Rectal smooth muscle tissue (tissue), 1 donor: Measurements from ENCODE around the gene MACROD2.
"Not testable (repeated sequence)": the region's sequence is repeated elsewhere in the genome, so short reads cannot be mapped to it uniquely, and the experiment has no call there.

Experiments used
- H3K27ac ChIP-seq: one replicate; pipeline ENCODE4 v1.7.0; 2013; ENCODE audit warnings: low read depth, low read length, inconsistent platforms
- H3K27me3 ChIP-seq: one replicate; pipeline ENCODE4 v1.7.0; 2013; ENCODE audit warnings: low read length; ENCODE audit not compliant: control insufficient read depth, insufficient read depth
- H3K36me3 ChIP-seq: one replicate; pipeline ENCODE4 v1.7.0; 2013; ENCODE audit warnings: low read length; ENCODE audit not compliant: control insufficient read depth, insufficient read depth
- H3K4me1 ChIP-seq: one replicate; pipeline ENCODE4 v1.7.0; 2013; ENCODE audit warnings: low read length; ENCODE audit not compliant: control insufficient read depth, insufficient read depth
- H3K4me3 ChIP-seq: one replicate; pipeline ENCODE4 v1.7.0; 2013; ENCODE audit warnings: low read length
- H3K9ac ChIP-seq: one replicate; pipeline ENCODE4 v1.7.0; 2013; ENCODE audit warnings: low read length

The MACROD2 gene

DNA sequence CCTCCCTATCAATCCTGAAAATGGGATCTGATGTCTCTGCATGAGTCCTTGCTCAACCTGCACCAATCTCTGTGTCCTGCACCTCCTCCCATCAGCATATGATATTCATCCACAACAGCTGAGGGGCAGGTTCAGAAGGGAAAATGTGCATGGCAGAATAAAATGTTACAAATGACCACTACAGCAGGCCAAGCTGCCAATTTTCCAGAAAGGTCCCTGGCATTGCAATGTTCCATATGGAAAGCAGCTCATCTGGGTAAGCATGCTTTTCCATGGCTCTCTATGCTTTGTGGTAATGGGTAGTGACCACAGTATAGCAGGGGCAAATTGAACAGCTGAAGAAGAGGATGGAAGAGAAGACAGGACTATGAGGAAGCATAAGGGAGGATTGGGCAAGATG lies 1183.3 kb downstream of the MACROD2 start:
- no peak overlapping the region for H3K9ac ChIP-seq
- H3K27ac ChIP-seq = no peak overlapping the region
- no peaks in the 10 kb centered on the region for H3K27me3 ChIP-seq
- no peaks in the 10 kb centered on the region for H3K36me3 ChIP-seq
- H3K4me1 ChIP-seq = no peaks in the 10 kb centered on the region
- no peak overlapping the region for H3K4me3 ChIP-seq

DNA sequence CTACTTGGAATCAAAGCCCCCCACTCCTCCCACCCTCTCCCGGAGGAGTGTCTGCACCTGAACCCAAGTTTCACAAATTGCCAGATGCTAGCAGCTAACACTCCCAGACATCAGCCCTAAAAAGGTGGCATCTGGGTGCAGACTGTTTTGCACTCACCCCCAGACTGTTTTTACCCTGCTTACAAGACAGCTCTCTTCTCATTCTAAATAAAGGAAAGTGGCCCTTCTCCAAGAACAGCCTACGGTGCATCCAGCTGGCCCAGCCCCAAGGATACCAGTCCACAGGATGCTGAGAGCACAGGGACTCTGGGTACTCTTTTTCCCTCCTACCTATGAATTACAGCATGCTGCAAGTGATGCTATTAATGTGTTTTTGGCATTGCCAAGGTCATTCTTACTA lies 1184.1 kb downstream of the MACROD2 start:
- no peak overlapping the region for H3K27ac ChIP-seq
- H3K4me3 ChIP-seq = no peak overlapping the region
- H3K9ac ChIP-seq = no peak overlapping the region
- H3K36me3 ChIP-seq = no peaks in the 10 kb centered on the region
- H3K4me1 ChIP-seq = no peaks in the 10 kb centered on the region
- no peaks in the 10 kb centered on the region for H3K27me3 ChIP-seq

DNA sequence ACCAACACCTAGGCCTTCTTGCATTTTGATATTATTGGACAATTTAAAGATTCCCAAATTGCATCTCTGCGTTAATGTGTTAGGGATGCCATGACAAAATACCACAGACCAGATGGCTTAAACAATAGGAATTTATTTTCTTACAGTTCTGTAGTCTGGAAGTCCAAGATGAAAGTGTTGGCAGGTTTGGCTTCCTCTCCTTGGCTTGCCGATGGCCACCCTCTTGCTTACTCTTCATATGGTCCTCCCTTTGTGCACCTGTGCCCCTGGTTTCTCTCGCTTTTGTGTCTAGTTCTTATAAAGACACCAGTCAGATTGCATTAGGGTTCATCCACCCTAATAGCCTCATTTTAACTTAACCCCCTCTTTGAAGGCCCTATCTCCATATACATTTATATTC lies 1184.5 kb downstream of the MACROD2 start:
- Histone ChIP-seq H3K27me3 (no peaks in the 10 kb centered on the region), H3K27ac (peak overlapping the region; percentile 24), H3K36me3 (no peaks in the 10 kb centered on the region), H3K9ac (no peak overlapping the region), H3K4me3 (no peak overlapping the region), H3K4me1 (no peaks in the 10 kb centered on the region)

DNA sequence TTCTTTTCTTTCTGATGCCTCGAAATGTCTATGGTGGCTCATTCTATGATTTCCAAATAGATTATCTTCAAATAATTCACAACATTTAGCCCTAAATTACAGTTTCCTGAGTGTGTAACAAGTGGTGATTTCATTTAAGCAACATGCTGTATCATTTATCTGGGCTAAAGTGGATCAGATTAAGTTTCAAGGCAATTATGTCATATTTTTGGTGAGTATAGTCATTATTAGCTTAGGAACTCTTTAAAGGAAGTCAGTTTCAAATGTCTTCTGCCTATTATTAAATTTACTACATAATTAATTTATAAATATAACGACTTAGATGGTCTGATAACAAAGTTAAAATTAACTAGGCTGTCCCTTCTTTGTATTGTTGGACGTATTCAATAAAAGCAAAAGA lies 1190.0 kb downstream of the MACROD2 start:
- Histone ChIP-seq H3K36me3 (no peaks in the 10 kb centered on the region), H3K27me3 (no peaks in the 10 kb centered on the region), H3K4me3 (no peak overlapping the region), H3K4me1 (no peaks in the 10 kb centered on the region), H3K9ac (no peak overlapping the region), H3K27ac (no peak overlapping the region)

DNA sequence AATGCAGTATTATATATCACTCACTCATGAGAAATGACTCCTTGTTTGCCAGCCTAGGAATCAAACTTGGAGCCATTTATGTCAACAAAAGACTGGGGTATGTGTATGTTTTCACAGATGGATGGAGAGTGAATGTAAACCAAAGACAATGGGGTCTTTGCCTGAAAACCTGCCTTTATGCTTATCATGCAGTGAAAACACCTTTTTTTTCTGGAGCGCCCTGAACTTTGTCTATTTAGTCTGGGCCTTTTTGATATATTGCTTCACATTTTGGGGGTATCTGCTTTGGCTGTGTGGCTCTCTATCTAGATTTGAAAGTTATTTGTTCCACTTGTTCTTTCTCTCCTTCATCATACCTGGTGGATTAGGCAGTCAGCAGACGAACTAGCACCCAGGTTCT lies 1190.6 kb downstream of the MACROD2 start:
- H3K4me1 ChIP-seq = no peaks in the 10 kb centered on the region
- no peak overlapping the region for H3K27ac ChIP-seq
- no peak overlapping the region for H3K4me3 ChIP-seq
- no peaks in the 10 kb centered on the region for H3K27me3 ChIP-seq
- no peaks in the 10 kb centered on the region for H3K36me3 ChIP-seq
- no peak overlapping the region for H3K9ac ChIP-seq

DNA sequence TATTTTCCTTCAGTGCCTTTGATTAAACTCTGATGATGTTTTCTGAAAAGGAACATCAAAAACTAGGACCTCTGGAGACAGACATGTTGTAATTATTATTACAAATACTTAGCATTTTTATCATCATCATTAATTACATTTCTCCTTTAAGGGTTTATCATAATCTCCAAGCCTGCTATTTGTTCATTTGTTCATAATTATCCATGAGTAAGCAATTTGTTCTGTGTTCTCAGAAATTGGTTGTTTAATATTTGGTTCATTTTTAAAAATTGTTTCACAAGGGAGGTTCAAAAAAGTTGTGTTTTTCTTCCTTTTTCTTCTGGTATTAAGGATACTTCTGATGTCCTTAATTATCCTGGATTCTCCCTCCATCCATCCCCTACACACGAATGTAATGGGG lies 1192.3 kb downstream of the MACROD2 start:
- Histone ChIP-seq H3K27me3 (no peaks in the 10 kb centered on the region), H3K9ac (no peak overlapping the region), H3K4me3 (no peak overlapping the region), H3K36me3 (no peaks in the 10 kb centered on the region), H3K27ac (no peak overlapping the region), H3K4me1 (no peaks in the 10 kb centered on the region)

DNA sequence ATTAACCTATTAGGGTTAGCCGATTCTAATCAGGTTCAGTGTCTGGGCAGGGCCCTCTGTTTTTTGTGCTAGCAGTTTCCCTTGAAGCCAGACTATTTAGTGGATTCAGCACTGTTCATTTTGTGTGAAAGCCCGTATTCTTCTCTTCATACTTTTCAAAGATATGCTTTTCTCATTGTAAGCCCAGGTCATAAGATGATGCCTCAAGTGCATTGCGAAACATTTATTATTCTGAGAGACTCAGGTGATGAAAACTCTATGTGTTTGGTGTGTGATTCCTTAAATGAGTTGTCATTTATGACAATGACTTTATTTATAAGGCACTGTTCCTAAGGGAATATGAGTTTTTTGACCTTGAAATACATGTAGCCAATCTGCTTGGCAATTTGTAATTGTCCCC lies 1193.1 kb downstream of the MACROD2 start:
- Histone ChIP-seq H3K9ac (no peak overlapping the region), H3K27ac (no peak overlapping the region), H3K36me3 (no peaks in the 10 kb centered on the region), H3K4me3 (no peak overlapping the region), H3K4me1 (no peaks in the 10 kb centered on the region), H3K27me3 (no peaks in the 10 kb centered on the region)

DNA sequence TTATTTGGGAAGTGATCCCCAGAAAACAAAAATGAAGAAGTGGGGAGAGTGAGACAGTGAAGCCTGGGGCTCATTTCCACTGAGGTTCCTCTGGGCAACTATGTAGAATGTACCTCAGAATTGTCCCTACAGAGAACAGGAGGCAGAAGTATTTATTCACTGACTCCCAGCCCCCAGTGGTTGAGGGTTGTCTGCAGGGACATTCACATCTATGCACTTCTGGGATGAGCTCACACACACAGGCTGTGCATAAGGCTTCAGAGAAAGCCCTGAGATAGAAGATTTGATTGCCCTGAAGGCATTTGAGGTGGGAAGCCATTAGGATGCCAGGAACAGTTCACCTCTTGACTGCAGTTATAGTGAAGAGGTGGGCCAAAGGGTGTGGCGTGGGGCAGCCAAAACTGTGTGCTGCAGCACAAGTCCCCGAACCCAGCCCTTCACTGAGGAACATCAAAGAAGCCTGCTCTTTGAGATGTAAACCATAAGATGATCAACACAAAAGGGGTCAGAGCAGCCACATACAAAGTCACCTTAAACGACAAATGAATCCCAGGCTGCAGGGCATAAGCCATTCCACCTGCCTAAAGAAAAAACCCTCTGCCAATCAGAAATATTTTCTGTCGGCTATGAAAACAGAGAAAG lies 1195.9 kb downstream of the MACROD2 start:
- no peak overlapping the region for H3K9ac ChIP-seq
- H3K4me3 ChIP-seq = no peak overlapping the region
- no peaks in the 10 kb centered on the region for H3K27me3 ChIP-seq
- no peaks in the 10 kb centered on the region for H3K36me3 ChIP-seq
- no peak overlapping the region for H3K27ac ChIP-seq
- H3K4me1 ChIP-seq = no peaks in the 10 kb centered on the region

DNA sequence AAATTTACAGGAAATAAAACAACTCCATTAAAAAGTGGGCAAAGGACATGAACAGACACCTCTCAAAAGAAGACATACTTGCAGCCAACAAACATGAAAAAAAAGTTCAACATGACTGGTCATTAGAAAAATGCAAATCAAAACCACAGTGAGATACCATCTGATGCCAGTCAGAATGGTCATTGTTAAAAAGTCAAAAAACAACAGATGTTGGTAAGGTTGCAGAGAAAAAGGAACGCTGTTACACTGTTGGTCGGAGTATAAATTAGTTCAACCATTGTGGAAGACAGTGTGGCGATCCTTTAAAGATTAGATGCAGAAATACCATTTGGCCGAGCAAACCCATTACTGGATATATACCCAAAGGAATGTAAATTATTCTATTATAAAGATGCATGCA lies 1200.1 kb downstream of the MACROD2 start:
- H3K27ac ChIP-seq = no peak overlapping the region
- no peak overlapping the region for H3K4me3 ChIP-seq
- no peaks in the 10 kb centered on the region for H3K4me1 ChIP-seq
- no peaks in the 10 kb centered on the region for H3K36me3 ChIP-seq
- no peaks in the 10 kb centered on the region for H3K27me3 ChIP-seq
- no peak overlapping the region for H3K9ac ChIP-seq

DNA sequence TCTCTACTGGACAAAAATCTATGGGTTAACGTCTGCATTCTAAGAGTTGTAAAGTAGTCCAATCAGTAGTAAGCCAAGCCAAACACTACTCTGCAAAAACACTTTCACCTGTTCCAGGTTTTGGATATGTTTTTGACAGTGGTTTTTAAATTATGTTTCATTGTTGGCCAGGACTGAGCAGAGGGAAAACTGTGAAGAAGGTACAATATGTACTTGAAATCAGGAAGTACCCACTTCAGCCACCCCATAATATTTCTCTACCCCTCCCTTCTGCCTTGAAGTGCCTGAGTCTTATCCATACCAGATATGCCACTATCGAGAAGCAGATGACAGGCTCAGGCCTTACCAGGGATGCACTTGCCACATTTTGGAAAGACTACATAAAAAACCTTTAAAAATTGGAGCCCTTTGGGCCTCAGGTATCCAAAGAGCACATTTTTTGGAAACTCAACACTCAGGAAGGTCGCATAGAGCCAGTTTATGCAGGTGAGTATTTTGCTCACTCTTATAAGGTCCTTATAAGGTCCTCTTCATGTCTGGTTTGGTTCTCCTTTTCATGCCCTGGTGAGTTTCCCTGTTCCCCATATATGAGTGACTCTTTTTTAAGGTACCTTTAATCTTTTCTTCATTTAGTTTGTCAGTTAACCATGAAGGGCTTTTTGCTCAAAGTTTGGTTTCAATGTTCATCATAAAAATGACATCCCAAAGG lies 1201.4 kb downstream of the MACROD2 start:
- Histone ChIP-seq H3K4me1 (no peaks in the 10 kb centered on the region), H3K9ac (no peak overlapping the region), H3K36me3 (no peaks in the 10 kb centered on the region), H3K27ac (no peak overlapping the region), H3K4me3 (no peak overlapping the region), H3K27me3 (no peaks in the 10 kb centered on the region)

DNA sequence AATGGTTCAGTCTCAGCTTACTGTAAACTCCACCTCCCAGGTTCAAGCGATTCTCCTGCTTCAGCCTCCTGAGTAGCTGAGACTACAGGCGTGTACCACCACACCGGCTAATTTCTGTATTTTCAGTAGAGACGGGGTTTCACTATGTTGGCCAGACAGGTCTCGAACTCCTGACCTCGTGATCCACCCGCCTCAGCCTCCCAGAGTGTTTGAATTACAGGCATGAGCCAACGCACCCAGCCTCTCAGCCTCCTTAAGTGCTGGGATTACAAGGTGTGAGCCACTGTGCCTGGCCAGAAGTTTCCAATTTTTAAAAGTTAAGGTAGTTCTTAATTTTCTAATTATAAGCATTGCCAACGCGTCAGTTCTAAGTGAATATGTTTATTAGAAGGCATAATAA lies 1202.7 kb downstream of the MACROD2 start:
- not testable (repeated sequence) for H3K27ac ChIP-seq, H3K36me3 ChIP-seq, H3K4me1 ChIP-seq, H3K4me3 ChIP-seq, H3K27me3 ChIP-seq, H3K9ac ChIP-seq

DNA sequence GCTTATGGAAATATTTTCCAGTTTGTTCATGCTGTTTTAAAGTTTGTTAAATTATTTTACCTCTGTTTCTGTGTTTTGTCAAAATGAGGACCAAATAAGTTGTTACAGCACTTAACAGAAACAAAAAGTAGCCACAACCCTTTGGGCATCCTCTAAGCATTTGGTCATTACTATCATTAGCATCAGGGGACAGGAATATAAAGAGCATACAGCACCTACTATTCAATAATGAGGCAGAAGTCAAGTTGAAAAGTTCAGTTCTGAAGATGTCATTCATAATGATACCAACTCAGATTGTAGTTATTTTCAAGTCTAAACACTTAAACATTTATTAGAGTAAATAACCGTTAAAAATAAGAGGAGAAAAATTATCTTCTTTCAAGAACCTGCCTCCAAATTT lies 1204.4 kb downstream of the MACROD2 start:
- no peak overlapping the region for H3K4me3 ChIP-seq
- H3K27ac ChIP-seq = no peak overlapping the region
- H3K36me3 ChIP-seq = no peaks in the 10 kb centered on the region

DNA sequence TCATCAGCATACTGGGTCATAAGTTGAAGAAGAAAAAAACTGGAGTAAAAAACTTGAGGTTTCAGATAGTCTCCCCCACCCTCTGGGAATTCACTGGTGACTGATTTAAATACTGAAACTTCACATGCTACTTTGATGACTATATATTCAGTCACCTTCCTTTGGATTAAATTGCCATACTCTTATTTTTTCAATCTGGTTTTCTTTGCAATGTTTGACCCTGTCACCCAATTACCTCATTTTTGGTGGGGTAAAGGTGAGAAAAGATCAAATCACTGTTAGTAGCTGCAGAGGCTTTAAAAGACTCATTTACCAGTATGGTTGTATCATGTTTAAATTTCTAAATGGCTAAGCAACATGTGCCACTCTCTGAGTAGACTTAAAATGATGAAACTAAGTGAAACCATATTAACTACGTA lies 1204.8 kb downstream of the MACROD2 start:
- Histone ChIP-seq H3K36me3 (no peaks in the 10 kb centered on the region), H3K27ac (no peak overlapping the region), H3K27me3 (no peaks in the 10 kb centered on the region), H3K4me1 (no peaks in the 10 kb centered on the region), H3K4me3 (no peak overlapping the region), H3K9ac (no peak overlapping the region)

More for the DNA sequence above, 1204.4 kb downstream of the MACROD2 start:
- no peaks in the 10 kb centered on the region for H3K4me1 ChIP-seq
- no peak overlapping the region for H3K9ac ChIP-seq
- no peaks in the 10 kb centered on the region for H3K27me3 ChIP-seq
